ENCODE data around the gene NNAT.

DNA sequence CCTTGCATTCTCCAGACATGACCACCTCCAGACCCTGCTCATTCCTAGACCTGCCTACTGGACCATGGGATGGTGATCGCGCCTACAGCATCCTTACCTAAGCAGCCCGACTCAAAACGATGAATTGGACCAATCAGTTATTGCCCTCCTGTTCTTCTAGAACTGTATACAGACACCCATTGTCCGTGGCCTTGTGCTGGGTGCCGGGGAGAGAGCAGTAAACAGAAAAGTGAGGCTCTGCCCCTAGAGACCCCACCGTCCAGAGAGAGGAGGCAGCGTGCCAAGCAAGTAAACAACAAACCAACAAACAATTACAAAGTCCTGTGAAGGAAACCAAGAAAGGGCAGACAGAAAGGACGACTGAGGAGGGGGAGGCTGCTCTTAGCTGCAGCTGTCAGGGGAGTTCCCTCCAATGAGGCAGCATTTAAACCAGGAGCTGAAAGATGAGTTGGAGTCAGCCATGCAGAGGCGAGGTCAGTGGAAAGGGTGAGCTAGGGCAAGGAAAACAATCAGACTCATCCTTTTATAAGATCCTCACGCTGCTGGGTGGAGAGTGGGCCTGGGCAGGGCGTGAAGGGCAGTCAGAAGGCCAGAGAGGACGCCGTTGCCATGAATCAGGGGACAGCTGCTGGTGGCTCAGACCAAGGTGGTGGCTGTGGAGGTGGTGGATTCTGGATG, 44.2 kb downstream of the NNAT start:
- no peak for TF ChIP-seq POLR2A (IDR thresholded peaks at IDR 0.05)
- TF ChIP-seq, protein P1, sequence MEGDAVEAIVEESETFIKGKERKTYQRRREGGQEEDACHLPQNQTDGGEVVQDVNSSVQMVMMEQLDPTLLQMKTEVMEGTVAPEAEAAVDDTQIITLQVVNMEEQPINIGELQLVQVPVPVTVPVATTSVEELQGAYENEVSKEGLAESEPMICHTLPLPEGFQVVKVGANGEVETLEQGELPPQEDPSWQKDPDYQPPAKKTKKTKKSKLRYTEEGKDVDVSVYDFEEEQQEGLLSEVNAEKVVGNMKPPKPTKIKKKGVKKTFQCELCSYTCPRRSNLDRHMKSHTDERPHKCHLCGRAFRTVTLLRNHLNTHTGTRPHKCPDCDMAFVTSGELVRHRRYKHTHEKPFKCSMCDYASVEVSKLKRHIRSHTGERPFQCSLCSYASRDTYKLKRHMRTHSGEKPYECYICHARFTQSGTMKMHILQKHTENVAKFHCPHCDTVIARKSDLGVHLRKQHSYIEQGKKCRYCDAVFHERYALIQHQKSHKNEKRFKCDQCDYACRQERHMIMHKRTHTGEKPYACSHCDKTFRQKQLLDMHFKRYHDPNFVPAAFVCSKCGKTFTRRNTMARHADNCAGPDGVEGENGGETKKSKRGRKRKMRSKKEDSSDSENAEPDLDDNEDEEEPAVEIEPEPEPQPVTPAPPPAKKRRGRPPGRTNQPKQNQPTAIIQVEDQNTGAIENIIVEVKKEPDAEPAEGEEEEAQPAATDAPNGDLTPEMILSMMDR (IDR thresholded peaks at IDR 0.05), result no peak

Data from stomach (tissue), 4 donors.